AML-193 (cell line): ENCODE measurements around the gene TGFBR3.
"Not testable (repeated sequence)": the region's sequence is repeated elsewhere in the genome, so short reads cannot be mapped to it uniquely, and the experiment has no call there.

ENCODE experiments used
- DNase-seq, 2 experiments: peaks; one replicate each; lab custom pipeline; 2025; lab: John Stamatoyannopoulos, UW

TGFBR3 gene

DNA sequence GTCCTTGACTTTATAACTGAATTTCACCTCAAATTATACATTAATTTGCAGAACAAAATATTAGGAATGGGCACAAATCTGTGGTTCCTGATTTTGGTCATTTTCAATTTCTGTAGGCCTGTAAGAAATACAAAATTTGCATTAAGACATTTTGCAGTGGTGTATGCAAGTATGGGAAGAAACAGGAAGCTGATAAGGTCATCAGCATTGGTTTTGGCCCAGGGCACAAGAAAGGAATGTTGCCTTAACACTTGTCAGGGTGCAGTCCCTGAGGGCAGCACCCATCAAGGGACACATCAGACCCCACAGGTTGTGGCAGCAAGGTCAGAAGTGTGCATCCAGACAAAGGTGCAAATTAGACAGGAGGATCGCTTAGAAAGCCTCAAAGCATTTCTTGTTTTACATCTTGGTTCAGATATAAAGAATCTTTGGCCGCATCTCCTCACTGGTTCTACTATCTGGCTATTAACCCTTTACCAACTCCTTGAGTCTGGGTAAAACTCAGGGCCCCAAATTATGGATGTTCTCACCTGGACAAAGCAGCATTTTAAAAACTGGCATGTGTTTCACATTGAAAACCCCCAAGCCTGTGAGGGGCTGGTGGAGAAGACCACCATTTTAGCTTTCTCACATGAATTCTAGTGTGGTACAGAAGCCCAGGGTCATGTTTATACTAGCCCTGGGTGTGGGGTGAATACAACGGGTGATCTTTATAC, 202.9 kb downstream of the TGFBR3 start:
- no peak for DNase-seq

DNA sequence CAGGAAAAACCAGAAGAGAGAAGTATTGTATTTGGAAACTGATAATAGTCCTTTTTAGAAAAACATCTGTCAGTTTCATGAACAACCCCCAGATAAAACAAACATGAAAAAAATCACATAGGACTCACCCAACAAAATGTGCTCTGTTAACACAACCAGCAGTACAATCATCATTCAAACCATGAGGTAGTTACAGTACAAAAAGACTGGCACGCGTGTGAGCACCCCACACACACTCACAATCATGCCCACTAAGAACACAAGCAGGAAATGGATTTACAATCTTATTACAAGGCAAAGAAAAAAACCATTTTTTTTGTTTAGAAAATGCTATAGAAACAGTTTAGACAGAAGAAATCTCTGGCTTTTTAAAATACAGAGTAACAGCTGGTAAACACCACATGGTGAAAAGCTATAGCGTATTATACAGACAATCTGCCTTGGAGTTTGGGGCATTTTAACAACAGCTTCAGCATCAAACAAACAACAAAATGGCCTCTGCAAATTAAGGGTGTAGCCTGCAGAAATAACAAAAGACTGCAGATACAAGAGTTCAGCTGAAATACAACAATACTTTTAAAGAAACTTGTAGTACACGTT, 205.3 kb downstream of the TGFBR3 start:
- DNase-seq: no peak

DNA sequence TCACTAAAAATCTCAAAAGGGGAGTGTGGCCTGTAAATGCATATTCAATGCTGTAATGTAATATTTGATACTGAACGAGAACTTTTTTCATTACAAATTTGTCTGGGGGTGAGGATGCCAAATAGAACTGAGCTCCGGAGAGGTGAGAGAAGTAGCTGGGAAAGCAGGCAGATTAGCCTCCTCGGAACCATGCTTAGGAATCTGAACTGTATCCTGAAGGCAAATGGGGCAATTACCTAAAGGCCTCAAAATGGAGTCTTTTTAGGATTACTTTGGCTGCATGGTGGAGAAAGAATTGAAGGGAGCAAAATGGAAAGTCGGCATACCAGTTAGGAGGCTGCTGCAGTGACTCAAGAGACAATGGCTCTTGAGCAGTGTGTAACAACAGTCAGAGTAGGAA, 206.5 kb downstream of the TGFBR3 start:
- no peak for DNase-seq

DNA sequence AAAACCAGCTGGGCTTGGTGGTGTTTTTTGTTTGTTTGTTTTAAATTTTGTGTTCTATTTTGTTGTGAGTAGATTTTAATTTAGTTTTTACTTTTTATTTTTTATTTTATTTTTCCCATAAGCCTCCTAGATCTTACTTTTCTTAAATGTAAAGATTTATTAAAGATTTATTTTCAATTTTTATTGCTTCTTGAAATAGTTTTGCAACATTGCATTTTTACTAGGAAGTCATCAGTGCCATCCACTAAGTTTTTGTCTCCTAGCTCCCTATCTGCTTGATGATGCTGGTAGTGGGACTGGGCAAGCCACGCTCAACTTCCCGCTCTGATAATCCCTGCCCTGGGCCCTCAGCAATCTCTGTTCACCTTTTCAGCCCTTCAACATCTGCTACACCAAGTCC, 209.9 kb downstream of the TGFBR3 start:
- no peak for DNase-seq

DNA sequence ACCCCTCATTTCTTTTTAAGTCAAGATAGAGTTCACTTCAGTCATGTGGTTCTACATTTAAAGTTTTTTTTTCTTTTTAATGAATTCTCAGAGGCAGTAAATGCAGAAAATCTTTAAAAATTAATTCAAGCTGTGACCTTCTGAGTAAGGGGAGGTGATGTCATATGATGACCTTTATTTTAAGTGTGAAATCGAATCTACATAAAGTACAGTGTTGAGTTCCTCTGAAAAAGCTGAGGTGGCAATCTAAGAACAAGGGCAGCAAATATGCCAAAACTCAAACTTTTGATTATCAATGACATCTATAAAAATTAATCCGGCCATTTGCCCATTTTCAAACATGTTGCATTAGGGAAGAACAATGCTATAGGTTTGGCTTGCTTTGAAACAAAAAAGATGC, 211.8 kb downstream of the TGFBR3 start:
- no peak for DNase-seq

GRCh38 chr1:91673613-91674012, 212.3 kb downstream of the TGFBR3 start:
- no peak for DNase-seq

DNA sequence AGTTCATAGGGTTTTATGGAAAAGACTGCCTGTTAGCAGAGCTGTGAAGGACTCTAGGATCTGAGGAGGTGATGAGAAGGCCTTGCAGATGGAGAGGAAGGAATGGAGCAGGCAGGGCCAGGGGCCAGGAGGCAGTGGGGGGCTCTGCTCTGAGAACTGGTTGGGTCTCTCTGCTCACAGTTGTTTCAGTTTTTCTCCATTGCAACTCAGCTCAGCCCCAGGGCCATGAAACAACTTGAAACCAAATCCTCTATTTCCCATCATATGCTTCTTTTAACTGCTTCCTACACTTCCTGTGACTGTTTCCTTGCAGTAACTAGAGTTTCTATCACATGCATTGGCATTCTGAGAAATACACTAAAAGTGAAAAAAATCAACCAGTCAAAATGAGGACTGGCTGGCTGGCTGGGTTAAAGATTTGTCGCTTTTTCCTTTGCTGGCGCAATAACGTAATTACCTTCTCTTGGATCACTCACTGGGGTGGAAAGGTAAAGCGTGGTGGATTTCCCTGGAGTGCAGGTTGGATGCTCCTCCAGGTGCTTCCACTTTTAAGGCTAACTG, 213.3 kb downstream of the TGFBR3 start:
- DNase-seq: no peak

- DNase-seq: no peak
Measured at GRCh38 chr1:91670781-91671180, 215.2 kb downstream of the TGFBR3 start.

DNA sequence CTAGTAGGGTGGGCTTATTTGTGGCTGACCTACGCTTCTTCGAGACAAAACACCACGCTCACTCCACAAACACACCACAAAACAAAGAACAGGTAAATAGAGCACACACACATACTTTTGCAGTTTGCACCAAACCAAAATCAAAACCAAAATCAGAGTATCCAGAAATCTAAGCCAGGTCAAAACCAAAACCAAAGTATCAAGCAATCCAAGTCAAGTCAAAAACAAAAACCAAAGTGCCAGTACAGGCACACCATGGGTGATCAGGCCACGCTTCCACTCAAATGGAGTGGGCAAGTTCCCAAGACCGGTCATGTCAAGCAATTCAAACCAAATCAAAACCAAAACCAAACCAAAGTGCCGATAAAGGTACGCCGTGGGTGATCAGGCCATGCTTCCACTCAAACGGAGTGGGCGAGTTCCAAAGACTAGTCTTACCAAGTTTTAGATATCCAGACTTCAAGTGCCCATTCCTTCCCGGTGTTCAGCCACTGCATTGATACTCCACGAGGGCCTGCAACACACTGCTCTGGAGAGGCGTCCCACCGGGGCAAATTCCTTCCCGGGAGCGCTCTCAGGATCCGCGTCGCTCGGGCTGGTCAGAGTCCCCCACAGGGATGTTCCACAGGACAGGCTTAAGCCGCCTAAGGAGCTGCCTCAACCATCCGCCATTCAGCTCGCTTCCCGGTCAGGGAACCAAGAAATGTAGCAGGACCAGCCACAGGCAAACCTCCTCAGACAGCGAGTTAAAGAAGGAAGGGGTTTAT, 216.2 kb downstream of the TGFBR3 start:
- DNase-seq: no peak

DNA sequence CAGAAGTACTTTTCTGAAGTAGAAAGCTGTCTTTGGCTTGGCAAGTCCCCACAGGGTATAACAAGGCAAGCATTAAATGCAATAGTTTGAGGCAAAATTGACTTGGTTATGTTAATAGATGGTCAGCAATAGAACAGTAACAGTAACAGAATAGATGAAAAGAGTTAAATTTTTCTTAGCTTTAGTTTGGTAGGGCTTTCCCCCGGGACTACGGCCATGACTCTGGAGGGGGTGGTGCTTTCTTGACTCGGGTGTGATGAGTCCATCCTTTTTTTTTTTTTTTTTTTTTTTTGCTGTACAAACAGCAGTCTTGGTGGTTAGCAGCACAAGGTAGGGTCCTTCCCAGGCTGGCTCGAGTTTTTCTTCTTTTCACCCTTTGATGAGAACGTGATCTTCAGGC, 219.3 kb downstream of the TGFBR3 start:
- DNase-seq: not testable (repeated sequence)

GRCh38 chr1:91661121-91661520, 224.8 kb downstream of the TGFBR3 start:
- no peak for DNase-seq

DNA sequence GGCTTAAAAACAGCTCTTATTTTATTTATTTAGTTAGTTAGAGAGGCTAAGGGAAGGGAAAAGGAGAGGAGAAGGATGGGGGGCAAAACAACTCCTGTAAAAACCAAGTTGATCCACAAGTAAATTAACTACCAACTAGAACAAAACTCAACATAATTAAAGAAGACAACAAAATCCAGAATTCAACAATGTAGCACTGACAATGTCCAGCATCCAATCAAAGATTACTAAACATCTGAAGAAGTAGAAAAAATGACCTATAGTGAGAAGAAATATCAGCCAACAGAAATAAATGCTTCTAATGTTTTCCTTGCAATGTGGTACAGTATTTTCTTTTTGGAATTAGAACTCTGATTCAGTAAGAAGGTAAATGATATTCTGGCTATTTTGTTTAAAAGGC, 225.2 kb downstream of the TGFBR3 start:
- DNase-seq: no peak

DNA sequence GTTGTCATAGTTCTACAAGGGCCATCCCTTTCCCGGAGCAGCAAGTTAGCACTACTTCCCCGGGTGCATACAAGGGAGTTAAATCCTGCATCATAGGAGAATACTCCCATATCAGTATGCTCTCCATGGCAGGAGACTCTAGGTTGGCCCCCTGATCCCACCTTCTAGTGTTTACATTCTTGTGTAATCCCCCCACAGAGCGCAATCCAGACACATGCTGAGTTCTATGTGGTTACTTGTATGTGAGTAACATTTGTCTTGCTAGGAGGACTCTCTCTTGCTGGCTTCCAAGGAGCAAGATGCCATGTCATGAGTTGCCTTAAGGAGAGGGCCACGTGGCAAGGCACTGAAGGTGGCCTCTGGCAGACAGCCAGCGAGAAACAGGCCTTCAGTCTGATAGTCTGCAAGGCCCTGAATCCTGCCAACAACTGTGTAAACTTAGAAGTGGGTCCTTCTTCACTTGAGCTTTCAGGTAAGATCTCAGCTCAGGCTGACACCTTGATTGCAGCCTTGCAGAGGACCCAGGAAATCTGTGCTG, 230.0 kb downstream of the TGFBR3 start:
- DNase-seq: no peak

- no peak for DNase-seq
Measured at GRCh38 chr1:91653183-91653582, 232.8 kb downstream of the TGFBR3 start.

- DNase-seq: no peak
Measured at GRCh38 chr1:91651661-91652071, 234.3 kb downstream of the TGFBR3 start.

DNA sequence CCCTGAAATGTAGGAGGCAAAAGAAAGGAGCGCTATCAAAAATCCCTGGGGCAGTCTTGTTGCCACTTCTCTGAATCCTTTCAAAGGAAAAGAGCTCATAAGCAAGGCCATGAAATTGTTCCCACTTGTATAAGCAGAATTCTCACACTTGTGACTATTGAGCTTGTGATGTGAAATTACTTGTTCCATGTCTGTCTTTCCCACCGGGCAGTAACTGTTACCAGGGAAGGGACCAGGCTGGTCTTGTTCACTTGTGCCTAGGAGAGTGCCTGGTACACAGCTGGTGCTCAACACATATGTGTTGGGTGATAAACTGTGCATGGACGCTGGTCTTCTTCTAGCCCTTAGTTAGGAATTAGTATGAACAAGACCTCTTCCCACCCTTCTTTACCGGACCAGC, 234.7 kb downstream of the TGFBR3 start:
- no peak for DNase-seq

DNA sequence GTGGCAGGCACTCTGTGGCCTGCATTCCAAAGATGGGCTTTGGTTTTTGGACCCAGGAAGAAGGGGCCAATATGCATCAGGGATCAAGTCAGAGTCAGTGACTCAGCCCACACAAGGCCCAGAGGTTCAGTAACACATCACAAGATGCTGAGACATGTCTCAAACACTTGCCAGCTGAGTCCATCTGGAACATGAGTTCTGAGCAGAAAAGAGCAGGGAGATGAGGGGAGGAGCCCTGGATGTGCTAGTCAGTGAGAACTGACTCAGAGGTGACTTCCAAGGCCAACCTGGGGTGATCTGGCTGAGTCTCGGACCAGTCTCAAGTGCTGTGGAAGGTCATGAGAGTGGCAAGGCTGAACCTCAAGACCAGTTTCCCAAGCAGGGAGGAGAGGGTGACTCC, 235.2 kb downstream of the TGFBR3 start:
- no peak for DNase-seq

DNA sequence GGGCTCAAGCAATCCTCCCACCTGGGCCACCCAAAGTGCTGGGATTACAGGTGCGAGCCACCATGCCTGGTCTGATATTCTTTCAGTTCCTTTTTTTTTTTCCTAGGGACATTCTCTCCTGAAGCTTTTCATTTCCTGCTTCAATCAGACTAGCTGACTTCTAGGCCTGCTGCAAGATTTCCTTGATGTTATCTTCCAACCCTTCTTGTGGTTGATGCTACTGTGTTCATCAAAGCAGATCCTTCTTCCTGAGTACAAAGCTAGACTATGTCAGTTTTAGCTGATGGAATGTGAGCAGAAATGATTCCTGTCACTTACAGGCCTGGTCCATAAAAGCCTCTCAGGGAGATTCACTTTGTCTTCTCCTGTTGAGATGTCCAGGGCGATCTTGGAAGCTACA, 238.9 kb downstream of the TGFBR3 start:
- DNase-seq: no peak

DNA sequence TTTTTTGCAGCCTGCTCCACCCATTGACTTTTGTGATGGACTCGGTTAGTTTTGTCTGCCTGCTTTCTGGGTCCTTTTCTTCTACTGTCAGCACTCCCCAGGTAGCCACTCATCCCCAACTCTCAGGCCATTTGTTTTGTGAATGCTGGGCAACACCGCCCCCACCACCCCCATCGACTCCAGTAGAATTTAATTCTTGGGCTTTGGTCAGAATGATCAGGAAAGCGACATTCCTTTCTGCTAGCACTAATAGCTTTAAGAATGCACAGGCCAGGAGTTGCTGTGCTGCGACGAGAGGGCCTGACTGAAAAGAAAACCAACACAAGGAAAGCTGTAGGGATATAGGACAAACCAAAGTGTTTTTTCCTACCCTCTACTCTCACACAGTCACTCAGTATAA, 240.9 kb downstream of the TGFBR3 start:
- DNase-seq: no peak

DNA sequence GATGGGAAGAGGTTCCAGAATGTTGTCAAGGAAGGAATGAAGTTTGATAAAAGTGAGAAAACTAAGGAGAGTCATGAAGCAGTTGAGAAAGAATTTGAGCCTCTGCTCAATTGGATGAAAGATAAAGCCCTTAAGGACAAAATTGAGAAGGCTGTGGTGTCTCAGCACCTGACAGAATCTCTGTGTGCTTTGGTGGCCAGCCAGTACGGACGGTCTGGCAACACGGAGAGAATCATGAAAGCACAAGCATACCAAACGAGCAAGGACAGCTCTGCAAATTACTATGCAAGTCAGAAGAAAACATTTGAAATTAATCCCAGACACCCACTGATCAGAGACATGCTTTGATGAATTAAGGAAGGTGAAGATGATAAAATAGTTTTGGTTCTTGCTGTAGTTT, 242.5 kb downstream of the TGFBR3 start:
- DNase-seq: no peak

- no peak for DNase-seq
Measured at GRCh38 chr1:91640877-91641526, 244.9 kb downstream of the TGFBR3 start.

- no peak for DNase-seq
Measured at GRCh38 chr1:91637539-91637994, 248.4 kb downstream of the TGFBR3 start.
